Measurements from ENCODE around the gene ZMYND8. TPM values are rescaled to one million over a fixed set of nuclear protein-coding genes. Genes with fewer than 3 reads are reported as not detected.

ZMYND8 gene
- total RNA-seq, 1 experiment from 2014 or later: 53.1 TPM

GRCh38 chr20:47202733-47203667 is 153.5 kb downstream of the ZMYND8 start:
- no TSS peak for BruUV-seq (replicated peaks)
- no peak for DNase-seq
- intact Hi-C loops (cut with micrococcal nuclease; ENCODE audit: unreplicated experiment): loop anchor here (10.0 kb wide), 2 partner anchors 292 to 422 kb away; no protein-coding TSS in a partner anchor
- peaks cover 56% of the 10 kb centered on the region for H3K36me3 Mint-ChIP-seq (ENCODE audit: insufficient read depth, unreplicated experiment)
- TF ChIP-seq CTCF (IDR thresholded peaks at IDR 0.05; ENCODE audit: unreplicated experiment): no peak
- H3K27ac Mint-ChIP-seq (ENCODE audit: unreplicated experiment): peak overlapping the region; percentile 98
- no peaks in the 10 kb centered on the region for H3K9me3 Mint-ChIP-seq (ENCODE audit: low read depth, unreplicated experiment)
- no peak overlapping the region for H3K4me3 Mint-ChIP-seq (ENCODE audit: low read depth, unreplicated experiment)
- no peaks in the 10 kb centered on the region for H3K27me3 Mint-ChIP-seq (ENCODE audit: unreplicated experiment)
- CTCF ChIA-PET: interaction anchor here (0.6 to 1.4 kb wide), 2 partner anchors 181 to 929 kb away, joined by 3 to 5 read pairs; no protein-coding TSS in a partner anchor
- H3K4me1 Mint-ChIP-seq (ENCODE audit: low read depth, unreplicated experiment): peaks cover 74% of the 10 kb centered on the region

- Mint-ChIP-seq H3K36me3 (ENCODE audit: insufficient read depth, unreplicated experiment) (peaks cover 42% of the 10 kb centered on the region), H3K9me3 (ENCODE audit: low read depth, unreplicated experiment) (no peaks in the 10 kb centered on the region), H3K27me3 (ENCODE audit: unreplicated experiment) (no peaks in the 10 kb centered on the region), H3K27ac (ENCODE audit: unreplicated experiment) (peak overlapping the region; percentile 96), H3K4me3 (ENCODE audit: low read depth, unreplicated experiment) (no peak overlapping the region), H3K4me1 (ENCODE audit: low read depth, unreplicated experiment) (peaks cover 71% of the 10 kb centered on the region)
- TF ChIP-seq CTCF (IDR thresholded peaks at IDR 0.05; ENCODE audit: unreplicated experiment): no peak
- CTCF ChIA-PET: interaction anchor here (0.5 to 1.1 kb wide), 7 partner anchors 73 to 694 kb away, joined by 3 to 8 read pairs (median 4); no protein-coding TSS in a partner anchor
- intact Hi-C loops (cut with micrococcal nuclease; ENCODE audit: unreplicated experiment): loop anchor here (10.0 kb wide), 2 partner anchors 294 to 424 kb away; no protein-coding TSS in a partner anchor
- TSS peak; percentile 100 for BruUV-seq (replicated peaks)
- no peak for DNase-seq
Measured at GRCh38 chr20:47201074-47201730, 155.3 kb downstream of the ZMYND8 start.

- no peaks in the 10 kb centered on the region for H3K27me3 Mint-ChIP-seq (ENCODE audit: unreplicated experiment)
- peaks cover 24% of the 10 kb centered on the region for H3K36me3 Mint-ChIP-seq (ENCODE audit: insufficient read depth, unreplicated experiment)
- H3K27ac Mint-ChIP-seq (ENCODE audit: unreplicated experiment): no peak overlapping the region
- CTCF ChIA-PET: interaction anchor here (0.7 kb wide), 1 partner anchor 185 kb away, joined by 3 to 4 read pairs; no protein-coding TSS in a partner anchor
- no peak for DNase-seq
- H3K9me3 Mint-ChIP-seq (ENCODE audit: low read depth, unreplicated experiment): no peaks in the 10 kb centered on the region
- intact Hi-C loops (cut with micrococcal nuclease; ENCODE audit: unreplicated experiment): loop anchor here (5.0 kb wide), 1 partner anchor 447 kb away; no protein-coding TSS in a partner anchor
- TF ChIP-seq CTCF (IDR thresholded peaks at IDR 0.05; ENCODE audit: unreplicated experiment): no peak
- no TSS peak for BruUV-seq (replicated peaks)
- H3K4me1 Mint-ChIP-seq (ENCODE audit: low read depth, unreplicated experiment): peaks cover 62% of the 10 kb centered on the region
- H3K4me3 Mint-ChIP-seq (ENCODE audit: low read depth, unreplicated experiment): no peak overlapping the region
Measured at GRCh38 chr20:47198996-47199552, 157.4 kb downstream of the ZMYND8 start.

- DNase-seq: no peak
- Mint-ChIP-seq H3K4me1 (ENCODE audit: low read depth, unreplicated experiment) (peaks cover 54% of the 10 kb centered on the region), H3K27ac (ENCODE audit: unreplicated experiment) (no peak overlapping the region), H3K9me3 (ENCODE audit: low read depth, unreplicated experiment) (no peaks in the 10 kb centered on the region), H3K4me3 (ENCODE audit: low read depth, unreplicated experiment) (no peak overlapping the region), H3K27me3 (ENCODE audit: unreplicated experiment) (no peaks in the 10 kb centered on the region), H3K36me3 (ENCODE audit: insufficient read depth, unreplicated experiment) (peaks cover 17% of the 10 kb centered on the region)
- intact Hi-C loops (cut with micrococcal nuclease; ENCODE audit: unreplicated experiment): loop anchor here (5.0 kb wide), 1 partner anchor 446 kb away; no protein-coding TSS in a partner anchor
- no peak for TF ChIP-seq CTCF (IDR thresholded peaks at IDR 0.05; ENCODE audit: unreplicated experiment)
- BruUV-seq (replicated peaks): no TSS peak
- CTCF ChIA-PET: interaction anchor here (0.7 kb wide), 1 partner anchor 186 kb away, joined by 3 read pairs; no protein-coding TSS in a partner anchor
Measured at GRCh38 chr20:47198254-47198671, 158.2 kb downstream of the ZMYND8 start.
